PFSK-1 (cell line): ENCODE data around the gene G6PC3.

ENCODE experiments used
- FOXP2 ChIP-seq: optimal IDR thresholded peaks from 2 replicates; pipeline ENCODE3; 2011; ENCODE audit warnings: borderline replicate concordance, control low read depth, inconsistent platforms; ENCODE audit not compliant: insufficient read depth; ENCODE audit errors: extremely low read length, extremely low read depth
- POLR2AphosphoS5 ChIP-seq: IDR thresholded peaks from 2 replicates; pipeline ENCODE4 v1.6.1; 2012; ENCODE audit warnings: low read depth, mild to moderate bottlenecking, control low read depth, low read length, moderate library complexity
- SIN3A ChIP-seq: IDR thresholded peaks from 2 replicates; pipeline ENCODE4 v1.6.1; 2012; ENCODE audit warnings: mild to moderate bottlenecking, low read length, moderate library complexity, borderline replicate concordance; ENCODE audit not compliant: insufficient read depth
- TAF1 ChIP-seq: IDR thresholded peaks from 2 replicates; pipeline ENCODE4 v1.6.1; 2012; ENCODE audit warnings: low read length, control low read depth, borderline replicate concordance; ENCODE audit not compliant: insufficient read depth
- TF ChIP-seq, protein P1 (sequence below), 2 experiments: IDR thresholded peaks; 2 replicates each; pipeline versions ENCODE4 v1.6.1 to v1.8.0; 2011 to 2012; ENCODE audit warnings: low read depth in 2 of 2, low read length in 2 of 2, control low read depth in 1 of 2, inconsistent platforms in 1 of 2, mild to moderate bottlenecking in 1 of 2, moderate library complexity in 1 of 2; ENCODE audit not compliant: insufficient read depth in 1 of 2

The G6PC3 gene

DNA sequence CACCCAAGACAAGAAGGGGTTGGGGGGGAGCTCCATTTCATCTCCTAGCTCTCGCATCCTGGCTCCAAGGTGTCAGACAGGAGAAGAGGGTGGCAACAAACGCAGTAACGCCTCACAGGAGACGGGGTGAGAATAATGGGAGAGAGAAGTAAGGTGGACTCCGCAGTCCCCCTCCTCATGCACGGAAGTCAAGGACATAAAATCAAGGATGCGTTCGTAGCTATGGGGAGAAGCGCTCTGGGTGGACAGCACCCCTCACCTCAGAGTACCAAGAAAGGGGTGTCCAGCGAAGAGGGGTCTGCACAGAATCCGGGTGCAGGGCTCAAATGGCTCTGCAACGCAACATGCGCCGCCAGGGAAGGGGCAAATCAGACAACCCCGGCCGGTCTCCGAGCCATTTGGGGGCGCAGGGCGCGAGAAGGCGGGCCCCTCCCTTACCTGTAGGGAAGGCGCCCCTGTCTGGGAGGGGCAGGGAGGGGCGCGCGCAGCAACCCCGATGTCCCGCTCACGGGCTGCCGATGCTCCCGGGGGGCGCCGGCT, 52.4 kb downstream of the G6PC3 start:
- no peak for TF ChIP-seq SIN3A

DNA sequence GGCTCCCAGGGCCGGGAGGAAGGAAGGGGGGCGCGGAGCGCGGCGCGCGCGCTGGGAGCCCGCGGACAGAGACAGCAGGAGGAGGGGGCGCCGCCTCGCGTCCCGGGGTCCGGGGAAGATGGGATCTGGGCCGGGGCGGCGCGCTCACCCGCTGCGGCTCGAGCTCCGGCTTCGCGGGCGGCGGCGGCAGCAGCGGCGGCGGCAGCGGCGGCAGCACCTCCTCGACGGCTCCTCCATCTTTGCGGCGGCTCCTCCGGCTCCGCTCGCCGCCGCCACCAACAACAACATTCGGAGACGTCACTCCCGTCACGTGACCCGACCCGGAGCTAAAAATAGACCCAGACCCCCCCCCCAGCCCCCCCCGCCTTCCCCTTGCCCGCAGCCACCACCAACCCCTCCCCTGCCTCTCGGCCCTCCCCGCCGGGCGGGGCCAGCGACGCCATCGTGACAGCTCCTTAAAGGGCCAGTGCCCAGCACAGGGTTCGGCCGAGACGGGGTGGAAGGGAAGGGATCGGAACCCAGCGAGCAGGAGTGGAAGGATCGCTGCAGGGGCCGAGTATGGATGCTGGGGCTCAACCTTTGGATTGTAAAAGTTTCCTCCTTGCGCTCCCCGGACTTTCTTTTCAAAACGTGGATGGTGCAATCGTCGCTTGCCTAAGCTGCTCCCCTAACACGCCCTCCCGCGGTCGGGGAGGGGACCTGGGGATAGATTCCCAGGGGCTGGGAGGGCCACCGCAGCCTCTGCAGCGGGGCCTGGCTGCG, 53.0 kb downstream of the G6PC3 start, which contains the start of gene HDAC5:
HDAC5 (minus strand) TSS at position 286 of the 762 bp plus-strand sequence. CDS start 6,126 bp downstream, outside the sequence.
- peak; percentile 93 for TF ChIP-seq POLR2AphosphoS5
- peak; percentile 71; the same call in 1 of the 2 replicates for TF ChIP-seq TAF1
- TF ChIP-seq, protein P1, sequence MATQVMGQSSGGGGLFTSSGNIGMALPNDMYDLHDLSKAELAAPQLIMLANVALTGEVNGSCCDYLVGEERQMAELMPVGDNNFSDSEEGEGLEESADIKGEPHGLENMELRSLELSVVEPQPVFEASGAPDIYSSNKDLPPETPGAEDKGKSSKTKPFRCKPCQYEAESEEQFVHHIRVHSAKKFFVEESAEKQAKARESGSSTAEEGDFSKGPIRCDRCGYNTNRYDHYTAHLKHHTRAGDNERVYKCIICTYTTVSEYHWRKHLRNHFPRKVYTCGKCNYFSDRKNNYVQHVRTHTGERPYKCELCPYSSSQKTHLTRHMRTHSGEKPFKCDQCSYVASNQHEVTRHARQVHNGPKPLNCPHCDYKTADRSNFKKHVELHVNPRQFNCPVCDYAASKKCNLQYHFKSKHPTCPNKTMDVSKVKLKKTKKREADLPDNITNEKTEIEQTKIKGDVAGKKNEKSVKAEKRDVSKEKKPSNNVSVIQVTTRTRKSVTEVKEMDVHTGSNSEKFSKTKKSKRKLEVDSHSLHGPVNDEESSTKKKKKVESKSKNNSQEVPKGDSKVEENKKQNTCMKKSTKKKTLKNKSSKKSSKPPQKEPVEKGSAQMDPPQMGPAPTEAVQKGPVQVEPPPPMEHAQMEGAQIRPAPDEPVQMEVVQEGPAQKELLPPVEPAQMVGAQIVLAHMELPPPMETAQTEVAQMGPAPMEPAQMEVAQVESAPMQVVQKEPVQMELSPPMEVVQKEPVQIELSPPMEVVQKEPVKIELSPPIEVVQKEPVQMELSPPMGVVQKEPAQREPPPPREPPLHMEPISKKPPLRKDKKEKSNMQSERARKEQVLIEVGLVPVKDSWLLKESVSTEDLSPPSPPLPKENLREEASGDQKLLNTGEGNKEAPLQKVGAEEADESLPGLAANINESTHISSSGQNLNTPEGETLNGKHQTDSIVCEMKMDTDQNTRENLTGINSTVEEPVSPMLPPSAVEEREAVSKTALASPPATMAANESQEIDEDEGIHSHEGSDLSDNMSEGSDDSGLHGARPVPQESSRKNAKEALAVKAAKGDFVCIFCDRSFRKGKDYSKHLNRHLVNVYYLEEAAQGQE (IDR thresholded peaks at IDR 0.05; ENCODE audit: insufficient read depth in 1 of 2, low read depth in 2 of 2, low read length in 2 of 2): no peak
- TF ChIP-seq SIN3A: 0 out of 2 replicates have a peak, but pooled peaks have one; percentile 32
- peak; percentile 79 for TF ChIP-seq FOXP2

DNA sequence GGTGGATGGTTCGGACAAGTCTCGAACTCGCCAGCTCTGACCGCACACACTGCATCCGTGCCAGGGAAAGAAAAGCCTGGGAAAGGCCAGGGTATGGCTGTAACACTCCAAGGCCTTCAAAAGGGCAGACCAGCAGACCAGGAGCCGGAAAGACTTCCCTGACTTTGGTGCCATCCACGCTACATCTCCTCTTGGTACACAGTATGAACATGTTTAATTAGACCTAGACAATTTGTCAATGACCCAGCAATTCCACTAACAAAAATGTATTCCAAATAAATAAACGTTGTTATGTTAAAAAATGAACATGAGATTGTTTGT, 53.5 kb downstream of the G6PC3 start:
- TF ChIP-seq, protein P1 (IDR thresholded peaks at IDR 0.05; ENCODE audit: insufficient read depth in 1 of 2, low read depth in 2 of 2, low read length in 2 of 2): no peak
- TF ChIP-seq POLR2AphosphoS5 (no peak), TAF1 (no peak), FOXP2 (no peak), SIN3A (no peak)
